Measurements from ENCODE around the gene MYBBP1A. TPM values are rescaled to one million over a fixed set of nuclear protein-coding genes. Genes with fewer than 3 reads are reported as not detected.

The MYBBP1A gene
- total RNA-seq, 2 experiments from 2014 or later: 58.0 to 58.2 TPM

DNA sequence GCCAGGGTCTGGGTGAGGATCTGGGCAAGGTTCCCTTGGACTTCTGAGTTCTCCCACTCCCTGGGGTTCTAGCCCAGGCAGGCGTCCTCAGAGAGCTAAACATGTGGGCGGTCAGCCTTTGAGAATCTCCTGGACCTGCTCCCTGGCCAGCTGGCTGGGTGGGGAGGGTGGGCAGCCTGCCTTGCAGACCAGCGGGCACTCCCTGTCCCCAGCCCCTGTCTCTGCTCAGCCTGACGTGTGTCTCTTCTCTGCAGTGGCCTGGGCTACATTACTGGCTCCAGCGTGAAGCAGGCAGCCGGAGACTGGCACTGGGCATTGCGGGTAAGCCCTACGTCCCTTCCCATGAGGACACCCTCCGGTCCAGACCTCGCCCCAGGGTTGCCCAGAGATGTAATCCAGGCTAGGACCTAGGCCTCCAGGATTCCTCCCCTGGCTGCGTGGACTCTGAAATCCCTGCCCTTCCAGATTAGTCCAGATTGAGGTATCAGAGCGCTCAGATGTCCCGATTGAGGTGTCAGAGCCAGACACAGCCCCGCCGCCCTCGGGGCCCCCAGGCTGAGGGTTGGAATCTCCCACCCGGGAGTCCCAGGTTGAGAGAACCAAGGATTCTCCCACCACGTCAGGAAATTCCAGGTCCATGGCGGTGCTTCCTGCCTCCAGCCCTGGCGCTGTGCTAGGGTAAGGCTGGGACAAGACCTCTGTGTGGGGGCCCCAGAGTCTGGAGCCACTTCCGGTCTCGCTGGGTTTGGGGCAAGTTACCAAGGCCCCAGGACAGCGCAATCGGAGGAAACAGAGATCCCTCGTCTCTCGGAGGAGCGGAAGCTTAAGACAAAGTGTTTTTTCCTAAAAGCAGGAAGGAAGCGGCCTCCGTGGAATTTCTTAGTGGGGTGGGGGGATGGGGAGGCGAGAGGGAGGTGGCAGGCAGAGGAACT is 24.1 kb downstream of the MYBBP1A start:
- ATAC-seq (ENCODE audit: poor library complexity) (no peak), DNase-seq (no peak)
- TF ChIP-seq, protein P1, sequence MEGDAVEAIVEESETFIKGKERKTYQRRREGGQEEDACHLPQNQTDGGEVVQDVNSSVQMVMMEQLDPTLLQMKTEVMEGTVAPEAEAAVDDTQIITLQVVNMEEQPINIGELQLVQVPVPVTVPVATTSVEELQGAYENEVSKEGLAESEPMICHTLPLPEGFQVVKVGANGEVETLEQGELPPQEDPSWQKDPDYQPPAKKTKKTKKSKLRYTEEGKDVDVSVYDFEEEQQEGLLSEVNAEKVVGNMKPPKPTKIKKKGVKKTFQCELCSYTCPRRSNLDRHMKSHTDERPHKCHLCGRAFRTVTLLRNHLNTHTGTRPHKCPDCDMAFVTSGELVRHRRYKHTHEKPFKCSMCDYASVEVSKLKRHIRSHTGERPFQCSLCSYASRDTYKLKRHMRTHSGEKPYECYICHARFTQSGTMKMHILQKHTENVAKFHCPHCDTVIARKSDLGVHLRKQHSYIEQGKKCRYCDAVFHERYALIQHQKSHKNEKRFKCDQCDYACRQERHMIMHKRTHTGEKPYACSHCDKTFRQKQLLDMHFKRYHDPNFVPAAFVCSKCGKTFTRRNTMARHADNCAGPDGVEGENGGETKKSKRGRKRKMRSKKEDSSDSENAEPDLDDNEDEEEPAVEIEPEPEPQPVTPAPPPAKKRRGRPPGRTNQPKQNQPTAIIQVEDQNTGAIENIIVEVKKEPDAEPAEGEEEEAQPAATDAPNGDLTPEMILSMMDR (IDR thresholded peaks at IDR 0.05): no peak
- H3K27me3 ChIP-seq (ENCODE audit: control insufficient read depth in 1 of 2, insufficient read depth in 2 of 2, low read length in 2 of 2): no peaks in the 10 kb centered on the region
- no peak overlapping the region for H3K4me3 Mint-ChIP-seq
- H3K27me3 Mint-ChIP-seq: peaks cover 10% of the 10 kb centered on the region
- peaks cover 5% of the 10 kb centered on the region for H3K4me1 Mint-ChIP-seq (ENCODE audit: low read depth)
- ChIA-PET CTCF (no interaction called here), POLR2A (no interaction called here)
- no peak overlapping the region for H3K27ac Mint-ChIP-seq
- no peak overlapping the region for H3K4me3 ChIP-seq (ENCODE audit: low read length)
- intact Hi-C loops (cut with DNase I, micrococcal nuclease): no loop called here
- H3K9me3 ChIP-seq (ENCODE audit: control insufficient read depth in 1 of 2, insufficient read depth in 1 of 2, low read length in 2 of 2): no peaks in the 10 kb centered on the region
- H3K36me3 Mint-ChIP-seq (ENCODE audit: low read depth): no peaks in the 10 kb centered on the region
- peaks cover 7% of the 10 kb centered on the region for H3K4me1 ChIP-seq (ENCODE audit: insufficient read depth, low read length)
- no peaks in the 10 kb centered on the region for H3K9me3 Mint-ChIP-seq
- H3K27ac ChIP-seq (ENCODE audit: low read depth in 1 of 2, low read length in 2 of 2): no peak overlapping the region
- no peaks in the 10 kb centered on the region for H3K36me3 ChIP-seq (ENCODE audit: insufficient read depth, low read length)

DNA sequence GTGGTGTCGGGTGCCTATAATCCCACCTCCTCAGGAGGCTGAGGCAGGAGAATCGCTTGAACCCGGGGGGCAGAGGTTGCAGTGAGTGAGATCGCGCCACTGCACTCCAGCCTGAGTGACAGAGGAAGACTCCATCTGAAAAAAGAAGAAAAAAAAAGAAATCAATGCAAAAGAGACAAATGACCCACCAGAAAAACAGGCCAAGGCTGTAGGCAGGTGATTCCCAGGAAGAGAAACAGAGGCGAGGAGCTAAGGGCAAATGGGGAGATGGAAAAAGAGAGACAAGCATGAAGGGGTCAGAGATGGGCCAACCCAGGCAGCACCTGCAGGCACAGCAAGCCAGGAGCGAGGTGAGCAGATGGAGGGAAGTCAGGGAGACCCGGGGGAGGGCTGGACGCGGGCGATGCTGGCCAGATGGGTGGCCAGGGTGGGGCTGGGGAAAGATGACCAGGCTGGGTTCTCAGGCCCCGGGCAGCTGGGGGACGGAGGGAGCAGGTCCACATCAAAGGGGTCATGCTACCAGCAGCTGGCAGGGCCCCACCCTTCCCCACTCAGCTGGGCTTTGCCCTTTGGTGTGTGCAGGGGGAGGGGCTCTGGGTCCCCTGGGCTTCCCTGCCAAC is 25.5 kb downstream of the MYBBP1A start:
- no peak for DNase-seq
- Mint-ChIP-seq H3K36me3 (ENCODE audit: low read depth) (no peaks in the 10 kb centered on the region), H3K27me3 (peaks cover 10% of the 10 kb centered on the region), H3K9me3 (no peaks in the 10 kb centered on the region), H3K4me3 (no peak overlapping the region), H3K27ac (no peak overlapping the region), H3K4me1 (ENCODE audit: low read depth) (peaks cover 5% of the 10 kb centered on the region)
- no peaks in the 10 kb centered on the region for H3K36me3 ChIP-seq (ENCODE audit: insufficient read depth, low read length)
- no peak overlapping the region for H3K4me3 ChIP-seq (ENCODE audit: low read length)
- no peaks in the 10 kb centered on the region for H3K27me3 ChIP-seq (ENCODE audit: control insufficient read depth in 1 of 2, insufficient read depth in 2 of 2, low read length in 2 of 2)
- intact Hi-C loops (cut with DNase I, micrococcal nuclease): no loop called here
- TF ChIP-seq, protein P1 (IDR thresholded peaks at IDR 0.05): no peak
- H3K9me3 ChIP-seq (ENCODE audit: control insufficient read depth in 1 of 2, insufficient read depth in 1 of 2, low read length in 2 of 2): no peaks in the 10 kb centered on the region
- ChIA-PET POLR2A (no interaction called here), CTCF (no interaction called here)
- ATAC-seq (ENCODE audit: poor library complexity): no peak
- no peak overlapping the region for H3K27ac ChIP-seq (ENCODE audit: low read depth in 1 of 2, low read length in 2 of 2)
- H3K4me1 ChIP-seq (ENCODE audit: insufficient read depth, low read length): peaks cover 7% of the 10 kb centered on the region

DNA sequence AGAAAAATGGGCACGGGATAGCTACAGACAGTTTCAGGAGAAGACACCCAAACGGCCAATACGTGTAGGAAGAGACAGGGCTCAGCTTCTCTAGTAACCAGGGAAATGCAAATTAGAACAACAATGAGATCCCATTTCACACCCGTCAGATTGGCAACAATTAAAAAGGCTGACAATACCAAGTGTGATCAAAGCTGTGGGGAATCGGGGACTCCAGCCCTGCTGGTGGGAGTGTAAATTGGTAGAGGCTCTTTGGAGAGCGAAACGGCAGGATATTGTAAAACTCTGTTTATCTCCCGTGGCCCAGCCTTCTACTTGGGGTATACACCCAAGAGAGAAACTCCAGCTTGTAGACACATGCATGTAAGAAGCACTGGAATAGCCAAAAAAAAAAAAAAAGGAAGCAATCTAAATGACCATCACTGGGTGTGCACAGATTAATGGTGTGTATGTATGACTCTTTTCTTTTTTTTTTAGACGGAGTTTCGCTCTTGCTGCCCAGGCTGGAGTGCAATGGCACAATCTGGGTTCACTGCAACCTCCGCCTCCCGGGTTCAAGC is 27.5 kb downstream of the MYBBP1A start:
- ATAC-seq (ENCODE audit: poor library complexity): no peak

More for the DNA sequence above, 27.5 kb downstream of the MYBBP1A start:
- ChIA-PET CTCF (no interaction called here), POLR2A (interaction anchor here (0.6 kb wide), 1 partner anchor 1941 kb away, joined by 4 read pairs; no protein-coding TSS in a partner anchor)
- H3K27me3 Mint-ChIP-seq: peaks cover 10% of the 10 kb centered on the region
- H3K27me3 ChIP-seq (ENCODE audit: control insufficient read depth in 1 of 2, insufficient read depth in 2 of 2, low read length in 2 of 2): no peaks in the 10 kb centered on the region
- no peak overlapping the region for H3K4me3 Mint-ChIP-seq
- TF ChIP-seq, protein P1 (IDR thresholded peaks at IDR 0.05): no peak
- no peaks in the 10 kb centered on the region for H3K9me3 ChIP-seq (ENCODE audit: control insufficient read depth in 1 of 2, insufficient read depth in 1 of 2, low read length in 2 of 2)
- no peaks in the 10 kb centered on the region for H3K4me1 ChIP-seq (ENCODE audit: insufficient read depth, low read length)
- no peaks in the 10 kb centered on the region for H3K4me1 Mint-ChIP-seq (ENCODE audit: low read depth)
- DNase-seq: no peak
- no peaks in the 10 kb centered on the region for H3K9me3 Mint-ChIP-seq
- H3K4me3 ChIP-seq (ENCODE audit: low read length): no peak overlapping the region
- H3K27ac Mint-ChIP-seq: no peak overlapping the region
- intact Hi-C loops (cut with DNase I, micrococcal nuclease): no loop called here
- H3K27ac ChIP-seq (ENCODE audit: low read depth in 1 of 2, low read length in 2 of 2): no peak overlapping the region
- no peaks in the 10 kb centered on the region for H3K36me3 Mint-ChIP-seq (ENCODE audit: low read depth)
- H3K36me3 ChIP-seq (ENCODE audit: insufficient read depth, low read length): no peaks in the 10 kb centered on the region
